HG03039 (cell line): Measurements from ENCODE around the gene SRSF5.
"Not testable (repeated sequence)": the region's sequence is repeated elsewhere in the genome, so short reads cannot be mapped to it uniquely, and the experiment has no call there.

Source experiments
- ATAC-seq: cut with Tn5 transposase; IDR thresholded peaks from one replicate; pipeline ENCODE4 v1.9.1; 2021; ENCODE audit warnings: mild to moderate bottlenecking, moderate library complexity; ENCODE audit not compliant: unreplicated experiment

Gene SRSF5

DNA sequence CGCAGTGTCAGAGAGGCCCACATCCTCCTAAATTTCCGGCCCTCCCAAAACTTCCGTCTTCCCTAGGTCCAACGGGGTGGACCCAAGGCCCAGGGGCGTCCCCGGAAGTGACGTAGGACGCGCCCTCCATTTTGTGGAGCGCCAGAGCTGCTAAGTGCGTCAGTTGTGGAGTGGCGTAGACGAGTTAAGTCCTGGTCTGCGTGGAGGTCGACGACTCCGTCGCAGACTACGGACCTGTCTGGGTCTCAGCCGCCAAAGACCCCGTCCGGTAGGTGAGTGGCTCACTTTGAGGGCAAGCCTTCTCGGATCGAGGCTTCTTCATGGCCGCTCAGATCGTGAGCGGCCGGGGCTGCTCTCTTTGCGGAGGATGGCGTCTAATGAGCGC is at the start of gene SRSF5:
SRSF5 (plus strand) TSS at position 159 of the 385 bp plus-strand sequence. CDS start 1,015 bp downstream, outside the sequence.
- ATAC-seq: peak; percentile 68

DNA sequence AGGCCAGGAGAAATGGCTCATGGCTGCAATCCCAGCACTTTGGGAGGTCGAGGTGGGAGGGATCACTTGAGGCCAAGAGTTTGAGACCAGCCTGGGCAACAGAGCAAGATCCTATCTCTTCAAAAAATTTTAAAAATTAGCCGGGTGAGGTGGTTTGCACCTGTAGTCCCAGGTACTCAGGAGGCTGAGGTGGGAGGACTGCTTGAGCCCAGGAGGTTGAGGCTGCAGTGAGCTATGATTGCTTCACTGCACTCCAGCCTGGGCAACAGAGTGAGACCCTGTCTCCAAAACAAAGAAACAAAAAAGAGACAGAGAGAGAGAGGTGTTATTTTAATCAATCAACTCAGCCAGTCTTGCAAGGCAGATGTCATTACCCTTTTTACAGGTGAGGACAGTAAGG is 48.3 kb upstream of the SRSF5 start:
- not testable (repeated sequence) for ATAC-seq

DNA sequence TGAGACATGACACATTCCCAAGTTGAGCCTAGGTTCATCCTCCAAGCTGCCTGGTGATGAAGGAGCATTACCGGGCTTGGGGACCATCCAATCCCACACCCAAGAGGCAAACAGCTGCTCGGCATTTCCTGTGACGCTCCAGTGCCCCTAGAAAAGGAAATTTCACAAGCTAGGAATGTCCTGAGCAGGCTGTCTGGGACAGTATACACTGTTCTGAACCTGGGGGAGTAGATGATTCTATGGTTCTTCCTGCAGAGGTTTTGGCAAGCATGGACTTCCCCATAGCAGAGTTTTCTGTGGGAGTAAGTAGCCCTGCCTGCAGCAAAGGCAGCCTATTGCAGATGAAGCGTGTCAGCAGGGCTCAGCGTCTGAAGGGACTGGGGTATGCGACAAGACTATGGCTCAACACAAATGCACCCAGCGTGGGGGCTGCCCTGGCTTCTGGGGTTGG is 47.4 kb upstream of the SRSF5 start:
- no peak for ATAC-seq

DNA sequence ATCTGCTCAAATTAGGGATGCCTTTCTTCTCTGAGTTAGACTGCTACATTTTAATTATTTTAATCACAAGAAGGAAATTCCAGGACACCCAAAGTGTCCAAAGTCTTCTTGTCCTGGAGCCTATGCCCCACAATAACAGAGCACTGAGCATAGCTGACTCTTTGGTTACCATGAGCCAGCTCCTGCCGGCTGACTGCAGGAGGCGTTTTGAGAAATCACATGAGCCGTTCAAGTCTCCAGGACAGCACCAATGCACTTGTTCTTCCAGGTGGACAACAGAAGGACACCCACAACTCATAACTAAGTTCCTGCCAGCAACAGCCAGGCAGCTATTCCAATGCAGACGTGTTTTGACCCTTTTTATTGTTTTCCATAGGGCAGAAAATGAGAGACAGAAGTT is 46.0 kb upstream of the SRSF5 start:
- ATAC-seq: no peak

DNA sequence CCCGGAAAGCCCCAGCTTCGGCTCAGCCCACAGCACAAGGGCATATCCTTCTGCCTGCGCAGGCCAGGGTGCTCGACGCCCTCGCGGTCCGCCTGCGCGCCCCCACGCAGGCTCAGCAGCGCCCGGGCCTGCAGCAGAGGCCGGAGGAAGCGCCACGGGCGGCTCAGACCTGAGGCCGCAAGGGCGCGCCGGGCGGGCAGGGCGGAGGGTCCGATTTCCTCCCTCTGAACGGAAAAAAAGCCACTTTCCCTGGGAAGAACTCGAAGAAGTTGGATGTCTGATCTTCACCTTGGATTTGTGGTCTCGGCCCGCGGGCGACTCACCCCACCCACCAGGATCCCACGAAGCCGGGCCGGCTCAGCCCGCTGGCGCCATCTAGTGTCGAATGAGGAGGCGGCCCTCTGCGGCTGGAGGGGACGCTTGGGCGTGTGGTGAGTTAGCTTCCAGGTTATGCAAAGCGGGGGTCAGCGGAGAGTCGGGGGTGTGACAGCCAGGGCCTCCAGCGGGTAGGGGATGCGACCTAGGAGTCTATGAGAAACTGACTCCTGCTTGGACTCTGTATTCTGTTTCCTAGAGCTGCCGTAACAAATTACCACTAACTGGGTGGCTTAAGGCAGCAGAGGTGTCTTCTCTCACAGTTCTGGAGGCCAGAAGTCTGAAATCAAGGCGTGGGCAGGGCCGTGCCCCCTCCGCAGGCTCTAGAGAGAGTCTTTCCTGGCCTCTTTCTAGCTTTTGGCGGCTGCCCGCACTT is 40.0 kb upstream of the SRSF5 start:
- ATAC-seq: peak; percentile 78

GRCh38 chr14:69727860-69728259 is 39.1 kb upstream of the SRSF5 start:
- ATAC-seq: no peak

DNA sequence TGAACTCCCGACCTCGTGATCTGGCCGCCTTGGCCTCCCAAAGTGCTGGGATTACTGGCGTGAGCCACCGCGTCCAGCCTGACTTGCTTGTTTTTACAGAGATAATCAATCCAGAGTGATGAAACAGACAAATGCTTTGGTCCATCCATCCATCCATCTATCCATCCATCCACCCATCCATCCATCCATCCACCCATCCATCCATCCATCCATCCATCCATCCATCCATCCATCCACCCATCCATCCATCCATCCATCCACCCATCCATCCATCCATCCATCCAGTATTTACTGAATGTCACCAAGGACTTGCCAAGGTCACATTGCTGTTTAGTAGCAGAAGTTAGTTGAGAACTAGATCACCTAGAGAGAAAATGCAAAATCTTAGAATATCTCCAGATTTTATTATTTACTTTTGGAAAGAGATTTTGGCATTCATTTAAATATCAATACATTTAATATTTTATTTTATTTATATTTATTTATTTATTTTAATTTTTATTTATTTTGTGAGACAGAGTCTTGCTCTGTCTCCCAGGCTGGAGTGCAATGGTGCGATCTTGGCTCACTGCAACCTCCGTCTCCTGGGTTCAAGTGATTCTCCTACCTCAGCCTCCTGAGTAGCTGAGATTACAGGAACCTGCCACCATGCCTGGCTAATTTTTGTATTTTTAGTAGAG is 34.9 kb upstream of the SRSF5 start:
- ATAC-seq: not testable (repeated sequence)

DNA sequence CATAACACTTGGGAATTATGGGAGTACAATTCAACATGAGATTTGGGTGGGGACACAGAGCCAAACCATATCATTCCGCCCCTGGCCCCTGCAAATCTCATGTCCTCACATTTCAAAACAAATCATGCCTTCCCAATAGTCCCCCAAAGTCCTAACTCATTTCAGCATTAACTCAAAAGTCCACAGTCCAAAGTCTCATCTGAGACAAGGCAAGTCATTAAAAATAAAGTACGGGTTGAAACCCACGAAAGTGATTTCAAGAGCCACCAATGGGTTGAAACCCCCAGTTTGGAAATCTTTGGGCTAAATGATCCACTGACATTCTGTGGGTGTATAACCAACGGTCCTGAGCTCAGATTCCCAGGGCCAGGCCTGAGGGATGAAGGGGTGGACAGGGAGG is 30.5 kb upstream of the SRSF5 start:
- not testable (repeated sequence) for ATAC-seq

GRCh38 chr14:69741055-69741454 is 25.9 kb upstream of the SRSF5 start:
- no peak for ATAC-seq

- no peak for ATAC-seq
Observed at GRCh38 chr14:69749956-69750355, 17.0 kb upstream of the SRSF5 start.

- no peak for ATAC-seq
Observed at GRCh38 chr14:69750495-69750894, 16.4 kb upstream of the SRSF5 start.

- ATAC-seq: no peak
Observed at GRCh38 chr14:69752773-69753172, 14.2 kb upstream of the SRSF5 start.

GRCh38 chr14:69753860-69754259 is 13.1 kb upstream of the SRSF5 start:
- no peak for ATAC-seq

DNA sequence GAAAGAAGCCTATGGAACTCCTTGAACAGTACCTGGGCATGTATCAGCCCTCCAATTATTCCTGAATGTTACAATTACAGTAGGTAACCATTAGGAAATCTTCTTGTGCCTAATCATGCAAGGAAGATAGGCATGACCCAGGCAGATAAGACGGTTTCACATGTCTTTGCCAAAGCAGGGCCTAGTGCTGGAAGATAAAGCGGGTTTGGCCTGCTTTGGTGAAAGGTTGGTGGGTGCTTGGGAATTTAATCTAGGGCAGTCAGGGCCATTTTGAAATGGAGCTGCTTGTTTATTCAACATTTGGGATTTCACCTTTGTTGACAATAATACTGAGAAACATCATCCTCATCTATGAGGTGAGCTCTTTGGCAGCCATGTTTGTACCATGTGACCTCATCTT is 12.5 kb upstream of the SRSF5 start:
- ATAC-seq: no peak

GRCh38 chr14:69755296-69755695 is 11.6 kb upstream of the SRSF5 start:
- ATAC-seq: no peak

GRCh38 chr14:69755784-69756183 is 11.2 kb upstream of the SRSF5 start:
- no peak for ATAC-seq

GRCh38 chr14:69756298-69756697 is 10.6 kb upstream of the SRSF5 start:
- no peak for ATAC-seq

GRCh38 chr14:69760810-69761209 is 6.1 kb upstream of the SRSF5 start:
- ATAC-seq: no peak

DNA sequence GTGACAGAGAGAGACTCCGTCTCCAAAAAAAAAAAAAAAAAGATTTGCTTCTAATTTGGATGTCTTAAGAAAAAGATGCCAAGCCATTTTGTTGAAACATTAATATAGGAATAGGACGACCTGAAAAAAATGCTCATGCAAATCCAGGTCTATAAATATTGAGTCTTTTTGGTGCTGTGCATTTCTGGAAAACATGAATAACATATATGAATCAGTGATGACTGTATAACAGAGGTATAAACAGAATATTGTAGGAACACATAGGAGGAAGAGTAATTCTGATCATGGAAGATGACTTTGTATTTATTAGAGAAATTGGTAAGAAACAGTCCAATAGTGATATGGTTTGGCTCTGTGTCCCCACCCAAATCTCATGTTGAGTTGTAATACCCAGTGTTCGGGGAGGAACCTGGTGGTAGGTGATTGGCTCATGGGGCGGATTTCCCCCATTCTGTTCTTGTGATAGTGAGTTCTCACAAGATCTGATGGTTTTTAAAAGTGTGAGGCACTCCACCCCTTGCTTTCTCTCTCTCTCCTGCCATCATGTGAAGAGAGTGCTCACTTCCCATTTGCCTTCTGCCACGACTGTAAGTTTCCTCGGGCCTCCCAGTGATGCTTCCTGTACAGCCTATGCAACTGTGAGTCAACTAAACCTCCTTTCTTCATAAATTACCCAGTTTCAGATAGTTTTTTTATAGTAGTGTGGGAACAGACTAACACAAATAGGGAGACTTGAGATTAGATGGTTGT is 3.0 kb upstream of the SRSF5 start:
- ATAC-seq: no peak

DNA sequence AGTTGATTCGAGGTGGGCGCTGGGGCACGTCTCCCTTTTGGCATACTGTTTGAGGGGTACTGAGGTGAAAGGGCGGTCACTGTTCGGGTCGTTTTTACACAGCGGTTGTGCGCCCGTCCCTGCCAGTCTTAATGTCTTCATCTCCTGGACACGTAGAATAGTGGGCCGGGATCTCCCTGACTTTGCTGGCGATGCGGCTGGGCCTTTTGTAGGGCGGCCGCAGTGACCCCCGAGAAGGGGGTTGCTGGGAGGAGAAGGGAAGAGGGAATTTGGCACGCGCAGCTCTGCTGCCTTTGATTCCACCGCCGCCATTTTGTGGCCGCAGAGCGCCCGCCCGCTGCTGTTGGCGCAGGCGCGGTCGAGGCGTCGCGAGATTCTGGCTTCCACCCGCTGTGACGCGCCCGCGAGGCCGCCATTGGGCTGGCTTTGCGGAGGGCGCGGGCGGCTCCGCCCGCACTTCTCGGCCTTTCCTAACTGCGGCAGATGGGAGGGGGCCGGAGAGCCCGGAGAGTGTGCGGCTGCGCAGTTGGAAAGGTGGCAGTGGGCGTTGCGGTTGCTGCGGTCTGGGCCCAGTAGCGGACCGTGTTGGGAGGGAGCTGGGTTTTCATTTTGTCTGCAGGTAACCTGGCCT is 542 bp downstream of the SRSF5 start:
- peak; percentile 75 for ATAC-seq

DNA sequence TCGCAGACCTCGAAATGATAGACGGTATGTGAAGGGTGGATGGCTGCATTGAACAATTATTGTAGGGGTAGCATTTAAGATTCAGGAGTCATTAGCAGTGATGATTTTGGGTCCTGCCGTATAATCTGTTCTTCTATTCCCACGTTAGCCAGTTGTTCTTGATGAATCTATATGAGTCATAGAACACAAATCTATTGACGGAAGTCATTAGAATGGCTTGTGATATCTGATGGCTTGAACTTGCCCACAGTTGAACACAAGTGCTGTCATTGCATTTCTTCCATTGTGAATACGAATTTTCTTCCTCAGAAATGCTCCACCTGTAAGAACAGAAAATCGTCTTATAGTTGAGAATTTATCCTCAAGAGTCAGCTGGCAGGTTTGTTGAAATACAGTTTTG is 1.9 kb downstream of the SRSF5 start:
- ATAC-seq: no peak
